ENCODE data around the gene FBXO36. TPM values are rescaled to one million over a fixed set of nuclear protein-coding genes. Genes with fewer than 3 reads are reported as not detected.

Gene FBXO36
- total RNA-seq, 4 donors from 2014 or later = 0.88 to 8.8 (median 5.4) TPM

DNA sequence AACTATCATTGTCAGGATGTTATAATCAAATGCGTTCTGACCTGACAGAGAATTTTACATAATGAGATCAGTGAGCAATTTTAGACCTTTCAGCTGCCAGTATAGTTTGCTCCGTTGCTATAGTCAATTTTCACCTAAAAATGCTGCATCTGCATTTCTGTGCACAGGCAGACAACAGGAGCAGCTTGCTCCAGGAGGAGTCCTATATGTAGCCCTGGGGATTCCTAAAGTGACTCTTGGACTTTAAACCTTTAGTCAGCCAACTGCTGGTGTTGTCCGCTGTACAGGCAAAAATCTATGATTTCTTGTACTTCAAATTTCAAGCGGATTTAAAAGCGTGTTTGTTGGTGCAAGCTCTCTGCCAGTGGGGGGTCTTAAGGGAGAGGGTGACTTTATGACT is 120.7 kb downstream of the FBXO36 start:
- Histone ChIP-seq H3K9me3 (no peaks in the 10 kb centered on the region), H3K4me1 (no peaks in the 10 kb centered on the region), H3K36me3 (no peaks in the 10 kb centered on the region), H3K27me3 (no peaks in the 10 kb centered on the region), H3K27ac (no peak overlapping the region), H3K4me3 (no peak overlapping the region)
- TF ChIP-seq, protein P1, sequence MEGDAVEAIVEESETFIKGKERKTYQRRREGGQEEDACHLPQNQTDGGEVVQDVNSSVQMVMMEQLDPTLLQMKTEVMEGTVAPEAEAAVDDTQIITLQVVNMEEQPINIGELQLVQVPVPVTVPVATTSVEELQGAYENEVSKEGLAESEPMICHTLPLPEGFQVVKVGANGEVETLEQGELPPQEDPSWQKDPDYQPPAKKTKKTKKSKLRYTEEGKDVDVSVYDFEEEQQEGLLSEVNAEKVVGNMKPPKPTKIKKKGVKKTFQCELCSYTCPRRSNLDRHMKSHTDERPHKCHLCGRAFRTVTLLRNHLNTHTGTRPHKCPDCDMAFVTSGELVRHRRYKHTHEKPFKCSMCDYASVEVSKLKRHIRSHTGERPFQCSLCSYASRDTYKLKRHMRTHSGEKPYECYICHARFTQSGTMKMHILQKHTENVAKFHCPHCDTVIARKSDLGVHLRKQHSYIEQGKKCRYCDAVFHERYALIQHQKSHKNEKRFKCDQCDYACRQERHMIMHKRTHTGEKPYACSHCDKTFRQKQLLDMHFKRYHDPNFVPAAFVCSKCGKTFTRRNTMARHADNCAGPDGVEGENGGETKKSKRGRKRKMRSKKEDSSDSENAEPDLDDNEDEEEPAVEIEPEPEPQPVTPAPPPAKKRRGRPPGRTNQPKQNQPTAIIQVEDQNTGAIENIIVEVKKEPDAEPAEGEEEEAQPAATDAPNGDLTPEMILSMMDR (IDR thresholded peaks at IDR 0.05) = no peak
- TF ChIP-seq POLR2A (IDR thresholded peaks at IDR 0.05) = no peak
- intact Hi-C loops (cut with DNase I; ENCODE audit: low total_unique reads) = no loop called here
- no peak for DNase-seq

- H3K27me3 ChIP-seq = no peaks in the 10 kb centered on the region
- H3K9me3 ChIP-seq = no peaks in the 10 kb centered on the region
- H3K27ac ChIP-seq = no peak overlapping the region
- no peaks in the 10 kb centered on the region for H3K4me1 ChIP-seq
- no peak for DNase-seq
- H3K4me3 ChIP-seq = no peak overlapping the region
- no peaks in the 10 kb centered on the region for H3K36me3 ChIP-seq
- no peak for TF ChIP-seq POLR2A (IDR thresholded peaks at IDR 0.05)
- TF ChIP-seq, protein P1 (IDR thresholded peaks at IDR 0.05) = no peak
- intact Hi-C loops (cut with DNase I; ENCODE audit: low total_unique reads) = no loop called here
These were observed 121.2 kb downstream of the FBXO36 start for GRCh38 chr2:230043461-230043860.

GRCh38 chr2:230046491-230046890 is 124.2 kb downstream of the FBXO36 start:
- DNase-seq = no peak
- no peaks in the 10 kb centered on the region for H3K4me1 ChIP-seq
- H3K27me3 ChIP-seq = no peaks in the 10 kb centered on the region
- H3K36me3 ChIP-seq = no peaks in the 10 kb centered on the region
- intact Hi-C loops (cut with DNase I; ENCODE audit: low total_unique reads) = no loop called here
- no peak overlapping the region for H3K4me3 ChIP-seq
- H3K9me3 ChIP-seq = no peaks in the 10 kb centered on the region
- H3K27ac ChIP-seq = no peak overlapping the region
- TF ChIP-seq, protein P1 (IDR thresholded peaks at IDR 0.05) = no peak
- no peak for TF ChIP-seq POLR2A (IDR thresholded peaks at IDR 0.05)

- Histone ChIP-seq H3K27me3 (no peaks in the 10 kb centered on the region), H3K36me3 (no peaks in the 10 kb centered on the region), H3K27ac (no peak overlapping the region), H3K4me3 (no peak overlapping the region), H3K9me3 (no peaks in the 10 kb centered on the region), H3K4me1 (no peaks in the 10 kb centered on the region)
- intact Hi-C loops (cut with DNase I; ENCODE audit: low total_unique reads) = no loop called here
- no peak for TF ChIP-seq POLR2A (IDR thresholded peaks at IDR 0.05)
- TF ChIP-seq, protein P1 (IDR thresholded peaks at IDR 0.05) = no peak
- no peak for DNase-seq
These were observed 125.8 kb downstream of the FBXO36 start for GRCh38 chr2:230048010-230048671.

DNA sequence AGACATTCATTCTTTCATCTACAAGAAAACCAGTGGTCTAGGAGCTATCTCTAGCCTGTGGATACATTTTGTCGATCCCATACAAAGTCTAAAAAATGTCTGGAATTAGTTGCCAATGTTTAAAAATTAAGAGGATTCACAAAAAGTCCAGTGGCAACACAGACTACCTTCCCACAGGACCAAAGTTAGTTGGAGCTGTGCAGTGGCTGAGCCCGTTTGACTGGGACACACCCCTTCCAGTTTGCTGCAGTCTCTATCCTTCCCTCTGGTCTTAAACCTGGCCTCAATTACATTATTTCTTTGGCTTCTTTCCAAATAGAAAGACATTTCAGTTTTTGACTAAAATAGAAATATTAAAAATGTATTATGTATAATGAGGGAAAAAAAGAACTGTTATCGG is 127.8 kb downstream of the FBXO36 start:
- no peak overlapping the region for H3K27ac ChIP-seq
- DNase-seq = no peak
- H3K27me3 ChIP-seq = no peaks in the 10 kb centered on the region
- intact Hi-C loops (cut with DNase I; ENCODE audit: low total_unique reads) = no loop called here
- TF ChIP-seq, protein P1 (IDR thresholded peaks at IDR 0.05) = no peak
- no peak for TF ChIP-seq POLR2A (IDR thresholded peaks at IDR 0.05)
- no peaks in the 10 kb centered on the region for H3K36me3 ChIP-seq
- H3K4me3 ChIP-seq = no peak overlapping the region
- no peaks in the 10 kb centered on the region for H3K4me1 ChIP-seq
- no peaks in the 10 kb centered on the region for H3K9me3 ChIP-seq
